Cardiac muscle cell (in vitro differentiated cells and primary cell): ENCODE data around the gene VSTM5. TPM values are rescaled to one million over a fixed set of nuclear protein-coding genes. Genes with fewer than 3 reads are reported as not detected.
A peak's percentile ranks its signal among the peaks of the same experiment; 100 is the strongest.
"Not testable (repeated sequence)": the region's sequence is repeated elsewhere in the genome, so short reads cannot be mapped to it uniquely, and the experiment has no call there.

Experiments
- DNase-seq, 2 donors: peaks; one replicate each; pipeline versions ENCODE4 v3.0.0 to v3.0.0-alpha.2; 2010 to 2017; ENCODE audit warnings: low read depth in 1 of 2, low spot score in 1 of 2
- H3K27ac ChIP-seq: fragments of 200-600 bp; sonication (generic); 2 replicates; pipeline ENCODE4 v1.5.1; 2016
- H3K27me3 ChIP-seq: fragments of 200-600 bp; sonication (generic); 2 replicates; pipeline ENCODE4 v1.6.0; 2016; ENCODE audit warnings: control low read depth
- H3K36me3 ChIP-seq: fragments of 200-600 bp; sonication (generic); 2 replicates; pipeline ENCODE4 v1.5.1; 2016; ENCODE audit warnings: control low read depth
- H3K4me1 ChIP-seq: fragments of 200-600 bp; sonication (generic); 2 replicates; pipeline ENCODE4 v1.8.1; 2017; ENCODE audit warnings: low read depth, mild to moderate bottlenecking, mixed run types
- H3K4me3 ChIP-seq: fragments of 200-600 bp; sonication (generic); 2 replicates; pipeline ENCODE4 v1.5.1; 2016; ENCODE audit warnings: mild to moderate bottlenecking
- H3K9me3 ChIP-seq: fragments of 200-600 bp; sonication (generic); 2 replicates; pipeline ENCODE4 v1.5.1; 2017; ENCODE audit warnings: low read depth, mild to moderate bottlenecking, control low read depth
- CTCF ChIP-seq: IDR thresholded peaks from 2 replicates; pipeline ENCODE4 v1.5.1; 2012; ENCODE audit warnings: low read depth, mild to moderate bottlenecking, low read length
- polyA plus RNA-seq: library from polyadenylated mRNA; unstranded; fragments of >200 nt; fragmentation: Nextera tagmentation; extraction: Ambion mirVana; gene quantifications from 2 replicates; pipeline ENCODE4 v1.2.1, GENCODE V29; 2016
- total RNA-seq: library from RNA; depleted of rRNA; stranded (reverse); fragments of >200 nt; gene quantifications from 2 replicates; pipeline ENCODE4 v1.2.3, GENCODE V29; 2016

Gene VSTM5
- total and polyA plus RNA-seq, 2 experiments from 2014 or later, result 0.15 TPM; not detected in 1

- H3K9me3 ChIP-seq, result no peaks in the 10 kb centered on the region
- H3K27ac ChIP-seq, result no peak overlapping the region
- H3K4me3 ChIP-seq, result no peak overlapping the region
- H3K27me3 ChIP-seq, result no peaks in the 10 kb centered on the region
- no peaks in the 10 kb centered on the region for H3K4me1 ChIP-seq
- TF ChIP-seq CTCF, result peak; percentile 34
- no peaks in the 10 kb centered on the region for H3K36me3 ChIP-seq
- peak; percentile 11 to 25 for DNase-seq
Observed at GRCh38 chr11:93775289-93775688, 75.1 kb downstream of the VSTM5 start.

GRCh38 chr11:93774560-93774959 lies 75.9 kb downstream of the VSTM5 start:
- H3K9me3 ChIP-seq, H3K36me3 ChIP-seq, H3K4me3 ChIP-seq, H3K27ac ChIP-seq, H3K27me3 ChIP-seq, H3K4me1 ChIP-seq: not testable (repeated sequence)
- peak in 1 of 2 donors; percentile 73 for DNase-seq

- DNase-seq, result no peak
- Histone ChIP-seq H3K36me3 (no peaks in the 10 kb centered on the region), H3K27me3 (no peaks in the 10 kb centered on the region), H3K27ac (no peak overlapping the region), H3K4me3 (no peak overlapping the region), H3K9me3 (no peaks in the 10 kb centered on the region), H3K4me1 (no peaks in the 10 kb centered on the region)
- no peak for TF ChIP-seq CTCF
Observed at GRCh38 chr11:93773601-93774200, 76.7 kb downstream of the VSTM5 start.

GRCh38 chr11:93773045-93773477 lies 77.4 kb downstream of the VSTM5 start:
- peak in 1 of 2 donors; percentile 33 for DNase-seq

GRCh38 chr11:93772123-93772522 lies 78.3 kb downstream of the VSTM5 start:
- no peak for DNase-seq
- Histone ChIP-seq H3K4me1 (no peaks in the 10 kb centered on the region), H3K36me3 (no peaks in the 10 kb centered on the region), H3K27me3 (no peaks in the 10 kb centered on the region), H3K27ac (no peak overlapping the region), H3K4me3 (no peak overlapping the region), H3K9me3 (no peaks in the 10 kb centered on the region)
- TF ChIP-seq CTCF, result no peak

More at GRCh38 chr11:93773045-93773477, 77.4 kb downstream of the VSTM5 start:
- Histone ChIP-seq H3K27ac (no peak overlapping the region), H3K9me3 (no peaks in the 10 kb centered on the region), H3K27me3 (no peaks in the 10 kb centered on the region), H3K4me3 (no peak overlapping the region), H3K4me1 (no peaks in the 10 kb centered on the region), H3K36me3 (no peaks in the 10 kb centered on the region)
- no peak for TF ChIP-seq CTCF

- H3K27ac ChIP-seq, result no peak overlapping the region
- TF ChIP-seq CTCF, result no peak
- no peaks in the 10 kb centered on the region for H3K27me3 ChIP-seq
Observed at GRCh38 chr11:93770160-93770559, 80.3 kb downstream of the VSTM5 start.

More at GRCh38 chr11:93770160-93770559, 80.3 kb downstream of the VSTM5 start:
- no peaks in the 10 kb centered on the region for H3K36me3 ChIP-seq
- H3K4me1 ChIP-seq, result peaks cover 3% of the 10 kb centered on the region
- no peaks in the 10 kb centered on the region for H3K9me3 ChIP-seq
- no peak for DNase-seq
- H3K4me3 ChIP-seq, result no peak overlapping the region

Other genes starting within 250 kb of the VSTM5 start
- 10.5 and 17.6 TPM in 2 replicates for gene CEP295, start 188.9 kb downstream of the VSTM5 start, total RNA-seq
- 3.3 and 6.2 TPM in 2 replicates for gene CEP295, start 188.9 kb downstream of the VSTM5 start, polyA plus RNA-seq
- 27.7 and 60.7 TPM in 2 replicates for gene TAF1D, start 109.1 kb downstream of the VSTM5 start, total RNA-seq
- gene TAF1D, start 109.1 kb downstream of the VSTM5 start, polyA plus RNA-seq, result 24.7 and 43.3 TPM in 2 replicates
- 23.3 and 28.8 TPM in 2 replicates for gene C11orf54, start 108.9 kb downstream of the VSTM5 start, total RNA-seq
- 23.5 and 34.3 TPM in 2 replicates for gene C11orf54, start 108.9 kb downstream of the VSTM5 start, polyA plus RNA-seq
- gene MED17, start 66.3 kb downstream of the VSTM5 start, total RNA-seq, result 39.2 and 43.9 TPM in 2 replicates
- gene MED17, start 66.3 kb downstream of the VSTM5 start, polyA plus RNA-seq, result 28.7 and 37.8 TPM in 2 replicates
- not detected in 2 replicates for gene HEPHL1, start 170.7 kb upstream of the VSTM5 start, total RNA-seq
- 0.25 TPM in 1 of 2 replicates, not detected in the other for gene HEPHL1, start 170.7 kb upstream of the VSTM5 start, polyA plus RNA-seq